Superior temporal gyrus (tissue), 1 donor: Measurements from ENCODE around the gene STAT3.
"Not testable (repeated sequence)": the region's sequence is repeated elsewhere in the genome, so short reads cannot be mapped to it uniquely, and the experiment has no call there.

Source experiments
- DNase-seq: peaks from one replicate; pipeline ENCODE4 v3.0.0-alpha.2; 2016; ENCODE audit errors: extremely low spot score

STAT3 gene

GRCh38 chr17:42317266-42317845 is 70.9 kb downstream of the STAT3 start:
- no peak for DNase-seq

GRCh38 chr17:42316755-42317154 is 71.5 kb downstream of the STAT3 start:
- DNase-seq = no peak

- DNase-seq = no peak
Observed at GRCh38 chr17:42315402-42316156, 72.7 kb downstream of the STAT3 start.

GRCh38 chr17:42313773-42314566 is 74.3 kb downstream of the STAT3 start:
- no peak for DNase-seq

- DNase-seq = no peak
Observed at GRCh38 chr17:42313389-42313772, 74.9 kb downstream of the STAT3 start.

- peak; percentile 82 for DNase-seq
Observed at GRCh38 chr17:42312285-42313130, 75.7 kb downstream of the STAT3 start.

- DNase-seq = no peak
Observed at GRCh38 chr17:42312035-42312284, 76.3 kb downstream of the STAT3 start.

GRCh38 chr17:42311240-42312034 is 76.8 kb downstream of the STAT3 start:
- DNase-seq = no peak

GRCh38 chr17:42310787-42311215 is 77.4 kb downstream of the STAT3 start:
- DNase-seq = no peak

- no peak for DNase-seq
Observed at GRCh38 chr17:42309986-42310786, 78.1 kb downstream of the STAT3 start.

- DNase-seq = no peak
Observed at GRCh38 chr17:42309142-42309541, 79.1 kb downstream of the STAT3 start.

GRCh38 chr17:42308446-42308845 is 79.8 kb downstream of the STAT3 start:
- DNase-seq = no peak

GRCh38 chr17:42307362-42307927 is 80.8 kb downstream of the STAT3 start:
- no peak for DNase-seq

- DNase-seq = no peak
Observed at GRCh38 chr17:42306385-42306667, 81.9 kb downstream of the STAT3 start.

GRCh38 chr17:42305543-42306384 is 82.5 kb downstream of the STAT3 start:
- no peak for DNase-seq

- DNase-seq = not testable (repeated sequence)
Observed at GRCh38 chr17:42305031-42305330, 83.3 kb downstream of the STAT3 start.

GRCh38 chr17:42304187-42305030 is 83.8 kb downstream of the STAT3 start:
- no peak for DNase-seq

- no peak for DNase-seq
Observed at GRCh38 chr17:42303694-42304093, 84.5 kb downstream of the STAT3 start.

GRCh38 chr17:42301022-42301421 is 87.2 kb downstream of the STAT3 start:
- DNase-seq = no peak
